ENCODE results near the gene CAPN1.

Gene CAPN1

DNA sequence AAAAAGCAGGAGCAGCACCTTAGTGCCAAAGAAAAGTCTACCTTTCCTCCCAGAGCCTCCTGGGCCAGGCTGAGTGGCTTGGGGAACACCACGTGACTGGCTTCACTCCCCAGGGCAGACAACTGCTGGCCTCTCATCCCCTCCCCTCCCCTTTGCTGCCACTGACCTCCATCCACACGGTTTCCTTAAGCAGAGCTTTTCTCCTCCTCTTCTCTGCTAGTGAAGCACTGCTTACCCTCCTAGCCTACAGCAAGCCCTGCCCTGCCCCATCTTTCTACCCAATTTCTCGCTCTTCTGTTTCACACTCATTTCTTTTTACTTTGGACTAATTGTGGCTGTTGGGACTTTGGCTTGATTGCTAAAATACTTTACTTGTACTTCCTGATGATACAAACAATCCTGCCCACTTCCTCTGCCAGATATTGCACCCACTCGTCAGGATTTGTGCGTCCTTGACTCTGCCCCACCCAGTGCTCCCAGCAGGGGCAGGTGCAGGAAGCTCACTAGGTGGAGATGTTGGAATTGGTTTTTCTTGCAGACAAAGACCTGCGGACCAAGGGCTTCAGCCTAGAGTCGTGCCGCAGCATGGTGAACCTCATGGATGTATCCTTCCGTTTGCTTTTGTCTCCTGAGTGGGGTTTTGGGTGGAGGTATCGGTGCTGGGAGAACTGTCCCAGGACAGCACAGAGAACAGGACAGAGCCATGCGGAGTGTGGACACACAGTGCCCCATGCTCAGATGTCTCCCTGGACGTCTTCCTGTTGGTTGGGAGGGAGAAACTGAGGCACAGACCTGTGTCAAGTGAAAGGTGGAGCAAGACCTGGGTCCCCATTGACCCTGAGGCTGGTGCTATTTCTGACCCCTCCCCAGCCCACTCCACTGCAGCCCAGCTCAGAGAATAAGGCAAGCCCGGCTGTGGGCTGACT is 27.3 kb downstream of the CAPN1 start:
- no peak for DNase-seq (ENCODE audit: low read depth)
- no peak overlapping the region for H3K4me3 ChIP-seq (ENCODE audit: low read depth, low read length)
- TF ChIP-seq, protein P1, sequence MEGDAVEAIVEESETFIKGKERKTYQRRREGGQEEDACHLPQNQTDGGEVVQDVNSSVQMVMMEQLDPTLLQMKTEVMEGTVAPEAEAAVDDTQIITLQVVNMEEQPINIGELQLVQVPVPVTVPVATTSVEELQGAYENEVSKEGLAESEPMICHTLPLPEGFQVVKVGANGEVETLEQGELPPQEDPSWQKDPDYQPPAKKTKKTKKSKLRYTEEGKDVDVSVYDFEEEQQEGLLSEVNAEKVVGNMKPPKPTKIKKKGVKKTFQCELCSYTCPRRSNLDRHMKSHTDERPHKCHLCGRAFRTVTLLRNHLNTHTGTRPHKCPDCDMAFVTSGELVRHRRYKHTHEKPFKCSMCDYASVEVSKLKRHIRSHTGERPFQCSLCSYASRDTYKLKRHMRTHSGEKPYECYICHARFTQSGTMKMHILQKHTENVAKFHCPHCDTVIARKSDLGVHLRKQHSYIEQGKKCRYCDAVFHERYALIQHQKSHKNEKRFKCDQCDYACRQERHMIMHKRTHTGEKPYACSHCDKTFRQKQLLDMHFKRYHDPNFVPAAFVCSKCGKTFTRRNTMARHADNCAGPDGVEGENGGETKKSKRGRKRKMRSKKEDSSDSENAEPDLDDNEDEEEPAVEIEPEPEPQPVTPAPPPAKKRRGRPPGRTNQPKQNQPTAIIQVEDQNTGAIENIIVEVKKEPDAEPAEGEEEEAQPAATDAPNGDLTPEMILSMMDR (IDR thresholded peaks at IDR 0.05; ENCODE audit: low read depth, low read length, missing control alignments) = no peak

DNA sequence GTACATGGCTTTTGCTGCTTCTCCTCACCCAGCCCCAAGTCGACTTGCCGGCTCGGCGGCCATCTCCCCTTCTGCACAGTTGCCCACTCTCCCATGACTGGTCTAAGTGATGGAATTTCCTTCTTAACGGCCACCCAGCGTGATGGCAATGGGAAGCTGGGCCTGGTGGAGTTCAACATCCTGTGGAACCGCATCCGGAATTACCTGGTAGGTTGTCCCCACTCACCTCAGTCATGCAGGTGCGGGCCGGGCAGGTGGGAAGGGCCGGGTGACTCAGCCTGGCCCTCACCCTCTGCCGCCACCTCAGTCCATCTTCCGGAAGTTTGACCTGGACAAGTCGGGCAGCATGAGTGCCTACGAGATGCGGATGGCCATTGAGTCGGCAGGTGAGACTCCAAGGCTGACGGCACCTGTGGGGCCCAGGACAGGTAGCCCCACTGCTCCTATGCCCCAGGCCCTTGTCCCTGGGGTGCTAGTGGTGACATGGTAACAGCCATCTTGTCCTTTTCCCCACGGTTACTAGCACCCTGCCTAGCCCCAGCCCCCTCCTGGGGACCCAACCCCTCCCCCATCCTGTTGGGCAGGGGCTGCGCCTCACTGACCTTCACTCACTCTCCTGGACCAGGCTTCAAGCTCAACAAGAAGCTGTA is 28.1 kb downstream of the CAPN1 start:
- TF ChIP-seq, protein P1 (IDR thresholded peaks at IDR 0.05; ENCODE audit: low read depth, low read length, missing control alignments) = no peak

DNA sequence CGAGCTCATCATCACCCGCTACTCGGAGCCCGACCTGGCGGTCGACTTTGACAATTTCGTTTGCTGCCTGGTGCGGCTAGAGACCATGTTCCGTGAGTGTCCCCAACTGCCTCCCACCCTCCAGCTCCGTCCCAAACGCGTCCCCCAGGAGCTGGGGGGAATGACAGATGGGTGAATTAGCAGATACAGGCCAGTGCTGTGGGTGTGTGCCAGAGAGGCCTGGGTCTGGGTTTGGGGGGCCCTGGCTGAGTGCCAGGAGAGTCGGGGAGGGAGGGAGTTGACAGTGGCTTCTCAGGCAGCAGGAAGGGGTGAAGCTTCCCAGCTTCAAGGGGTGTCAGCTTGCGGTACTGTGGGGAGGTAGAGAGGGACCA is 28.6 kb downstream of the CAPN1 start:
- DNase-seq (ENCODE audit: low read depth) = no peak
- TF ChIP-seq, protein P1 (IDR thresholded peaks at IDR 0.05; ENCODE audit: low read depth, low read length, missing control alignments) = no peak
- no peak overlapping the region for H3K4me3 ChIP-seq (ENCODE audit: low read depth, low read length)

More for the DNA sequence above, 28.1 kb downstream of the CAPN1 start:
- H3K4me3 ChIP-seq (ENCODE audit: low read depth, low read length) = no peak overlapping the region
- DNase-seq (ENCODE audit: low read depth) = no peak

- no peak overlapping the region for H3K4me3 ChIP-seq (ENCODE audit: low read depth, low read length)
- DNase-seq (ENCODE audit: low read depth) = no peak
- TF ChIP-seq, protein P1 (IDR thresholded peaks at IDR 0.05; ENCODE audit: low read depth, low read length, missing control alignments) = no peak
Observed at GRCh38 chr11:65210748-65211147, 29.0 kb downstream of the CAPN1 start.

- TF ChIP-seq, protein P1 (IDR thresholded peaks at IDR 0.05; ENCODE audit: low read depth, low read length, missing control alignments) = no peak
- DNase-seq (ENCODE audit: low read depth) = no peak
- no peak overlapping the region for H3K4me3 ChIP-seq (ENCODE audit: low read depth, low read length)
Observed at GRCh38 chr11:65211293-65212105, 29.8 kb downstream of the CAPN1 start.

DNA sequence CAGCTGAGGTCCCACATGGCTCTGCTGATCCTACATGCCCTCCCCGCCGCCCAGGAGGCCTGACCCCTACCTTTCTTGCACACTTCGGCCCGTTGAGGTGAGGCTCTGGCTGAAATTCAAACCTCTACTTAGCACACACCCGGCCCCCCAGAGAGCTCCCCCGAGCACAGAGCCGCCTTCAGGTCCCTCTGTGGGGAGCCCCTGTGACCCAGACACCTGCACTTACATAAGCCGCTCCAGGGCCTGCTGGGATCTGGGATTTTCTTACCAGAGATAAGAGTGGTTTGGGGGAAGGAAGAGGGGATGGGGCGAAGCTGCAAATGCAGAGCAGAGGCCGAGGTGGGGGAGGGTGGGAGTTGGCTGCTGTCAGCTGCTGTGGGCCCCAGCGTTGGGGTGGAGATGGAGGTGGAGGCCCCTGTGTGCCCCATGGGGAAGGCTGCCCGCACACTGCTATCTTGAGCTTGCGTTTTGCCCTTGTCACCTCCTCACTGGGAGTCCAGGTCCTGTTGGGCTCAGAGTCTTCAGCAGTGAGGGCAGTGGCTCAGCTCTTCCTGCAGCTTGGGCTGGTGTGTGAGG is 30.6 kb downstream of the CAPN1 start:
- TF ChIP-seq, protein P1 (IDR thresholded peaks at IDR 0.05; ENCODE audit: low read depth, low read length, missing control alignments) = no peak
- DNase-seq (ENCODE audit: low read depth) = no peak
- H3K4me3 ChIP-seq (ENCODE audit: low read depth, low read length) = no peak overlapping the region
